Transverse colon (tissue), 3 donors: Measurements from ENCODE around the gene ARAP2.

Experiments used
- CTCF ChIP-seq, 5 experiments: fragments of 200-600 bp in 3 of 5; fragments of 450-650 bp in 2 of 5; sonication (generic) in 3 of 5; IDR thresholded peaks; 1 replicate in 2 of 5; 2 replicates in 3 of 5; pipeline ENCODE4 v1.5.1; 2016 to 2017; ENCODE audit warnings: antibody characterized with exemption in 5 of 5, inconsistent platforms in 3 of 5, mild to moderate bottlenecking in 2 of 5, moderate library complexity in 1 of 5
- EP300 ChIP-seq: sonication (generic); formaldehyde crosslinking; IDR thresholded peaks from one replicate; pipeline ENCODE4 v1.6.1; 2017; ENCODE audit warnings: antibody characterized with exemption, low read depth
- POLR2A ChIP-seq: fragments of 450-650 bp; IDR thresholded peaks from one replicate; pipeline ENCODE4 v1.6.1; 2016; ENCODE audit warnings: antibody characterized with exemption, mild to moderate bottlenecking, moderate library complexity

- TF ChIP-seq CTCF (IDR thresholded peaks at IDR 0.05) (no peak), EP300 (no peak), POLR2A (no peak)
Measured at GRCh38 chr4:36037127-36037526, 207.2 kb downstream of the ARAP2 start.
